Measurements from ENCODE around the gene PWWP2B.

PWWP2B gene

DNA sequence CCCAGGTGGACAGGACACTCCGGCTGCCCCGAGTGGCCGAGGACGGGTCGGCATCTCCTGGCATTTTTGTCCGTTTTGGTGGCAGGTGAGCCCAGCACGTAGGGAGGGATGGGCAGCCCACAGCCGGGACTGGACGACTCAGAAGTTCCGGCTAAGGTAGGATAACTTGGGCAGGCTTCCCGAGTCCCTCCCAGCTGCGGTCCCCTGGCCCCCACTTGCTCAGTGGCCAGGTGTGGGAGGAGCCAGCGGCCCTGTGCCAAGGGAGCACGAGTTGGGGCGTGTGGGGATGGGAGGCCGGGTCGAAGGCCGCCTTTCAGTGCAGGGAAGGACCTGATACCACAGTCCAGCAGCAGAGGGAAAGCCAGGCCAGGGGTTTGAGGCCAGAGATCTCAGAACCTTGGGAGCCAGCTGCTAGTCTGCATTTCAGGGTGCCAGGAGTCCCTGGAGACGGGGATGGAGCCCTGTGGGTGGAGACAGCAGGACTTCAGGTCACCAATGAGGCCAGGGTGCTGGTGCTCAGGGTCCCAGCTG, 58.5 kb downstream of the PWWP2B start:
- Histone ChIP-seq H3K9me3 (ENCODE audit: severe bottlenecking) (no peaks in the 10 kb centered on the region), H3K27me3 (ENCODE audit: insufficient read depth, low read depth, severe bottlenecking) (peaks cover 25% of the 10 kb centered on the region), H3K27ac (no peak overlapping the region), H3K4me3 (ENCODE audit: low read depth, low read length) (no peak overlapping the region), H3K36me3 (no peaks in the 10 kb centered on the region)
- DNase-seq = no peak
- TF ChIP-seq, protein P1, sequence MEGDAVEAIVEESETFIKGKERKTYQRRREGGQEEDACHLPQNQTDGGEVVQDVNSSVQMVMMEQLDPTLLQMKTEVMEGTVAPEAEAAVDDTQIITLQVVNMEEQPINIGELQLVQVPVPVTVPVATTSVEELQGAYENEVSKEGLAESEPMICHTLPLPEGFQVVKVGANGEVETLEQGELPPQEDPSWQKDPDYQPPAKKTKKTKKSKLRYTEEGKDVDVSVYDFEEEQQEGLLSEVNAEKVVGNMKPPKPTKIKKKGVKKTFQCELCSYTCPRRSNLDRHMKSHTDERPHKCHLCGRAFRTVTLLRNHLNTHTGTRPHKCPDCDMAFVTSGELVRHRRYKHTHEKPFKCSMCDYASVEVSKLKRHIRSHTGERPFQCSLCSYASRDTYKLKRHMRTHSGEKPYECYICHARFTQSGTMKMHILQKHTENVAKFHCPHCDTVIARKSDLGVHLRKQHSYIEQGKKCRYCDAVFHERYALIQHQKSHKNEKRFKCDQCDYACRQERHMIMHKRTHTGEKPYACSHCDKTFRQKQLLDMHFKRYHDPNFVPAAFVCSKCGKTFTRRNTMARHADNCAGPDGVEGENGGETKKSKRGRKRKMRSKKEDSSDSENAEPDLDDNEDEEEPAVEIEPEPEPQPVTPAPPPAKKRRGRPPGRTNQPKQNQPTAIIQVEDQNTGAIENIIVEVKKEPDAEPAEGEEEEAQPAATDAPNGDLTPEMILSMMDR (IDR thresholded peaks at IDR 0.05; ENCODE audit: low read depth, low read length) = no peak

DNA sequence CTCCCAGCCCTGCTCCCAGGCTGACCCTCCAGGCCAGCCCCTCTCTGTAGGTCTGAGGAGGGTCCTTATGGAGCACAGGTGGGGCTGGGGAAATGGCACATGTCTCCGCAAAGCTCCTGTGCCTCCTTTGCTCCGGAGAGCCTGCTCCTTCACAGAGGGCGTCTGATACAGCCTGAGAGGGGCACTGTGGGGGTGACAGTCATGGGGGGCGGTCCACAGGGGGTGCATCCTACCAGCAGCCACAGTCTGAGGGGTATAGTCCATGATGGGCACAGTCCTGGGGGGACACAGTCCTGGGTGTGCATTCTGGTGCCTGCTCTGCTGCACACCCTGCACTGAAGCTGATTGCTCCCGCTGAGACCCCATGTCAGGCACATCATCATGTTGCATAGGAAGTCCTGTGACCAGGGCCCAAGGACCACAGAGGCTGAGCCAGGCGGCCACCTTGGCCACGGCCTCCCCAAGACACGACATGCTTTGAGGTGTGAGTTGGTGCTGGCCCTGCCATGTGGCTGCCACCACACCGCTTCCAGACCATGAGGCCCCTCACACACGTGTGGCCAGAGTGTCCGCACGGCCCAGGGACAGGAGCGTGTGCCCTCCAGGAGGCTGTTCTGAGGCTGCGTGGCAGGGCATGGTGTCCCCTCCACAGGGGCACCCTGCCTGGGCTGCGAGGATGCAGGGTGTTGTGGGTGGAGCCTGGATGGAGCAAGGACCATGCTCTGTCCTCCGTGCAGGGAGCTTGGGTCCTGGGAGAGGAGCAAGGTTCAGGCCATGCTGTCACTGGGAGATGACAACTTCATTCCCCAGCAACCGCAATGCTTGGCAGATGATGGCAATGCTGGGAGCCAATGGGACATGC, 59.2 kb downstream of the PWWP2B start:
- Histone ChIP-seq H3K27me3 (ENCODE audit: insufficient read depth, low read depth, severe bottlenecking) (peaks cover 25% of the 10 kb centered on the region), H3K36me3 (no peaks in the 10 kb centered on the region), H3K27ac (no peak overlapping the region), H3K4me3 (ENCODE audit: low read depth, low read length) (no peak overlapping the region), H3K9me3 (ENCODE audit: severe bottlenecking) (no peaks in the 10 kb centered on the region)
- TF ChIP-seq, protein P1 (IDR thresholded peaks at IDR 0.05; ENCODE audit: low read depth, low read length) = no peak
- no peak for DNase-seq

DNA sequence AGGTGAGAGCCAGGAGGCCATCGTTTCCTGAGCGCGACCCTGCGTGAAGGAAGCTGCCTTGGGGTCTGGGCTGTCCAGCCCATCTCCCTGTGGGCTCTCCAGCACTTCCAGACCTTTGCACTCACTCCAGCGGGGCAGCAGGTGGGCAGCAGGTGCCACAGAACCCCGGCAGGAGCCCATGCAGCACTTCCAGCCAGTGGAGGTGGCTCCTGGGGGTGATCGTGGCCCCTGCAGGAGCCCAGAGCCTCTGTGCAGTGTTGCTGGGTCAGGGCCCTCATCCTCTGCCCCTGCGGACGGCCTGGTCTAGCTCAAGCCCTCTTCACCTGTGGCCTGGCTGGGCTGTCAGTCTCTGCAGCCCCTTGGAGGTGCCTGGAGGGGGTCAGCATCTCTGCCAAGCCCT, 59.9 kb downstream of the PWWP2B start:
- no peak overlapping the region for H3K4me3 ChIP-seq (ENCODE audit: low read depth, low read length)
- TF ChIP-seq, protein P1 (IDR thresholded peaks at IDR 0.05; ENCODE audit: low read depth, low read length) = no peak
- no peak overlapping the region for H3K27ac ChIP-seq
- H3K36me3 ChIP-seq = no peaks in the 10 kb centered on the region
- peaks cover 25% of the 10 kb centered on the region for H3K27me3 ChIP-seq (ENCODE audit: insufficient read depth, low read depth, severe bottlenecking)
- DNase-seq = no peak
- no peaks in the 10 kb centered on the region for H3K9me3 ChIP-seq (ENCODE audit: severe bottlenecking)

DNA sequence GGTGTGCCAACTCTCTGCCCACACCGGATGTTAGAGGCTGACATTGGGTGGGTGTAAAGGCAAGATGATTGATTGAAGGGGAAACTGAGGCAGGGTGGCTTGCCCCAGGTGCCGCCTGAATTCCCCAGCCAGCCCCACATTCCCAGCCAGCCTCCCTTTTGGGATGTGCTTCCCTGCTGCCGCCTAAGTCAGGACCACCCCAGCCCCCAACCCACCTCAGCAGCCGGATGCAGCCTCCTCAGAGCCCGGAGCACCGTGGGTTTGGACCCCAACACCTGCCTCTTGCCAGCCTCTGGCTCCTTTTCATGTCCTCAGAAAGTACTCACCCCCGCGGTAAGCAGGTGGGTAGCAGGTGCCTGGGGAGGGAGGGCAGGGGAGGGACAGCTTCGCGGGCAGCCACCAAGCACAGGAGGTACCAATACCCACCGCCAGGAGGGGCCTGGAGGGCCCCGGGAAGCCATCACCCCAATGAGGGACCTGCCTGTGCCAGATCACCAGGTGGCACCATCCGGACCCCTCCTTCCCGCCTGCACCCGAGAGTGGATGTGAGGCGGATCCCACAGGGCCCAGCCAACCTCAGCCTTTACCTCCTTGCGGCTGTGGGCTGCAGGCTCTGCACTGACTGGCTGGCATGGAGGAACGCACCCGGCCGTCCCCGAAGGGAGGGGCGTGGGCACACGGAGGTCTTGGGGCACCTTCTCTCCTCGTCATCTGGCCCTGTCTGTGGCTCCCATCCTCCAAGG, 60.5 kb downstream of the PWWP2B start:
- H3K27me3 ChIP-seq (ENCODE audit: insufficient read depth, low read depth, severe bottlenecking) = peaks cover 25% of the 10 kb centered on the region
- no peak for DNase-seq

GRCh38 chr10:132458071-132458585, 61.1 kb downstream of the PWWP2B start:
- Histone ChIP-seq H3K27ac (no peak overlapping the region), H3K27me3 (ENCODE audit: insufficient read depth, low read depth, severe bottlenecking) (peaks cover 25% of the 10 kb centered on the region), H3K36me3 (no peaks in the 10 kb centered on the region), H3K4me3 (ENCODE audit: low read depth, low read length) (no peak overlapping the region), H3K9me3 (ENCODE audit: severe bottlenecking) (no peaks in the 10 kb centered on the region)
- TF ChIP-seq, protein P1 (IDR thresholded peaks at IDR 0.05; ENCODE audit: low read depth, low read length) = no peak
- DNase-seq = no peak

More for the DNA sequence above, 60.5 kb downstream of the PWWP2B start:
- Histone ChIP-seq H3K27ac (no peak overlapping the region), H3K36me3 (no peaks in the 10 kb centered on the region), H3K4me3 (ENCODE audit: low read depth, low read length) (no peak overlapping the region), H3K9me3 (ENCODE audit: severe bottlenecking) (no peaks in the 10 kb centered on the region)
- TF ChIP-seq, protein P1 (IDR thresholded peaks at IDR 0.05; ENCODE audit: low read depth, low read length) = peak; percentile 8; the same call in 1 of the 2 replicates

All from WERI-Rb-1 (cell line).